Uterus (tissue), 4 donors: ENCODE results near the gene LAMA5. TPM values are rescaled to one million over a fixed set of nuclear protein-coding genes. Genes with fewer than 3 reads are reported as not detected.

ENCODE experiments used
- DNase-seq, 2 donors: peaks; one replicate each; pipeline ENCODE4 v3.0.0-alpha.2; 2019 to 2020
- H3K27ac ChIP-seq, 2 donors: fragments of 200-600 bp; sonication (generic); 1 replicate in 1 of 2; 2 replicates in 1 of 2; pipeline ENCODE4 v1.5.1; 2016 to 2018
- H3K27me3 ChIP-seq, 2 donors: fragments of 200-600 bp; sonication (generic); one replicate each; pipeline ENCODE4 v1.5.1; 2018 to 2019; ENCODE audit warnings: control low read depth in 1 of 2
- H3K36me3 ChIP-seq, 2 donors: fragments of 200-600 bp; sonication (generic); one replicate each; pipeline ENCODE4 v1.5.1; 2019; ENCODE audit warnings: control low read depth in 1 of 2
- H3K4me1 ChIP-seq, 2 donors: fragments of 200-600 bp; sonication (generic); one replicate each; pipeline ENCODE4 v1.5.1; 2018 to 2019; ENCODE audit warnings: control low read depth in 1 of 2
- H3K4me3 ChIP-seq, 2 donors: fragments of 200-600 bp; sonication (generic); 1 replicate in 1 of 2; 2 replicates in 1 of 2; pipeline ENCODE4 v1.5.1; 2018 to 2019; ENCODE audit warnings: mild to moderate bottlenecking in 1 of 2
- H3K9me3 ChIP-seq, 2 donors: fragments of 200-600 bp; sonication (generic); one replicate each; pipeline ENCODE4 v1.5.1; 2019; ENCODE audit warnings: control low read depth in 1 of 2
- CTCF ChIP-seq, 4 experiments: fragments of 200-600 bp in 2 of 4; fragments of 450-650 bp in 2 of 4; sonication (generic) in 2 of 4; IDR thresholded peaks; one replicate each; pipeline ENCODE4 v1.5.1; 2016 to 2019; ENCODE audit warnings: antibody characterized with exemption in 4 of 4, mild to moderate bottlenecking in 2 of 4, moderate library complexity in 1 of 4
- POLR2A ChIP-seq, 2 donors: fragments of 450-650 bp; IDR thresholded peaks; one replicate each; pipeline ENCODE4 v1.6.1; 2016; ENCODE audit warnings: antibody characterized with exemption in 2 of 2, mild to moderate bottlenecking in 1 of 2, moderate library complexity in 1 of 2
- intact Hi-C: fragments of 100-400 bp; cut with DNase I; formaldehyde crosslinking; loops from one replicate; pipeline ENCODE4 v1.15.1; 2023; ENCODE audit warnings: low total_unique reads
- total RNA-seq, 4 donors: library from RNA; depleted of rRNA in 3 of 4; stranded (reverse); fragments of >200 nt in 3 of 4; gene quantifications; one replicate each; pipeline versions ENCODE4 v1.1.0 to v1.2.4, GENCODE V29; 2014 to 2023
- donor health status: DM: yes; HTN: yes; CAD: no.

Gene LAMA5
- total RNA-seq, 4 donors from 2014 or later: 50.6 to 375 (median 90.8) TPM

- H3K4me3 ChIP-seq: no peak overlapping the region
- intact Hi-C loops: no loop called here
- no peak overlapping the region for H3K27ac ChIP-seq
- DNase-seq: no peak
- TF ChIP-seq POLR2A (IDR thresholded peaks at IDR 0.05) (no peak), CTCF (IDR thresholded peaks at IDR 0.05) (no peak)
- no peaks in the 10 kb centered on the region for H3K36me3 ChIP-seq
- no peaks in the 10 kb centered on the region for H3K4me1 ChIP-seq
- H3K27me3 ChIP-seq: no peaks in the 10 kb centered on the region
- H3K9me3 ChIP-seq: no peaks in the 10 kb centered on the region
Observed at GRCh38 chr20:62335532-62335931, 31.6 kb downstream of the LAMA5 start.

- Histone ChIP-seq H3K4me1 (no peaks in the 10 kb centered on the region), H3K27ac (no peak overlapping the region), H3K4me3 (no peak overlapping the region), H3K36me3 (no peaks in the 10 kb centered on the region), H3K9me3 (no peaks in the 10 kb centered on the region), H3K27me3 (no peaks in the 10 kb centered on the region)
- no peak for DNase-seq
- no peak for TF ChIP-seq CTCF (IDR thresholded peaks at IDR 0.05)
- TF ChIP-seq POLR2A (IDR thresholded peaks at IDR 0.05): no peak
- intact Hi-C loops: no loop called here
Observed at GRCh38 chr20:62334881-62335280, 32.2 kb downstream of the LAMA5 start.

- Histone ChIP-seq H3K4me1 (no peaks in the 10 kb centered on the region), H3K4me3 (no peak overlapping the region), H3K27me3 (no peaks in the 10 kb centered on the region), H3K36me3 (no peaks in the 10 kb centered on the region), H3K27ac (no peak overlapping the region), H3K9me3 (no peaks in the 10 kb centered on the region)
- DNase-seq: no peak
- intact Hi-C loops: no loop called here
- no peak for TF ChIP-seq CTCF (IDR thresholded peaks at IDR 0.05)
- no peak for TF ChIP-seq POLR2A (IDR thresholded peaks at IDR 0.05)
Observed at GRCh38 chr20:62333820-62334595, 33.1 kb downstream of the LAMA5 start.

- intact Hi-C loops: no loop called here
- H3K36me3 ChIP-seq: no peaks in the 10 kb centered on the region
- no peak for TF ChIP-seq CTCF (IDR thresholded peaks at IDR 0.05)
- TF ChIP-seq POLR2A (IDR thresholded peaks at IDR 0.05): no peak
- no peak overlapping the region for H3K27ac ChIP-seq
- no peaks in the 10 kb centered on the region for H3K27me3 ChIP-seq
- DNase-seq: no peak
- no peaks in the 10 kb centered on the region for H3K9me3 ChIP-seq
- H3K4me3 ChIP-seq: no peak overlapping the region
- H3K4me1 ChIP-seq: no peaks in the 10 kb centered on the region
Observed at GRCh38 chr20:62332989-62333819, 33.9 kb downstream of the LAMA5 start.

- Histone ChIP-seq H3K9me3 (no peaks in the 10 kb centered on the region), H3K4me3 (no peak overlapping the region)
- no peak for DNase-seq
Observed at GRCh38 chr20:62332421-62332820, 34.7 kb downstream of the LAMA5 start.

More at GRCh38 chr20:62332421-62332820, 34.7 kb downstream of the LAMA5 start:
- TF ChIP-seq POLR2A (IDR thresholded peaks at IDR 0.05) (no peak), CTCF (IDR thresholded peaks at IDR 0.05) (no peak)
- Histone ChIP-seq H3K27ac (no peak overlapping the region), H3K4me1 (no peaks in the 10 kb centered on the region), H3K36me3 (no peaks in the 10 kb centered on the region), H3K27me3 (no peaks in the 10 kb centered on the region)
- intact Hi-C loops: no loop called here
